OCI-LY3 (cell line): ENCODE data around the gene TRMT6.

Source experiments
- CTCF ChIP-seq: fragments of 200-600, 300-600 bp; sonication (generic); IDR thresholded peaks from 2 replicates; pipeline ENCODE4 v1.5.1; 2014; ENCODE audit warnings: antibody characterized with exemption, low read length, low read depth
- EZH2phosphoT487 ChIP-seq: fragments of 200-600 bp; shearing (Covaris generic); IDR thresholded peaks from 2 replicates; pipeline ENCODE4 v1.6.1; 2018; ENCODE audit warnings: antibody characterized with exemption, mixed run types, low read depth

- TF ChIP-seq CTCF, result no peak
- TF ChIP-seq EZH2phosphoT487, result no peak
Observed at GRCh38 chr20:5888041-5888440, 62.3 kb downstream of the TRMT6 start.
